MM.1S (cell line): ENCODE results near the gene OR11L1.

Experiments
- DNase-seq: peaks from one replicate; pipeline ENCODE4 v3.0.0-alpha.2; 2015
- H2AFZ ChIP-seq: fragments of 300-600 bp; sonication (generic); 2 replicates; pipeline ENCODE4 v1.6.0; 2016; ENCODE audit warnings: antibody characterized with exemption, low read length
- H3F3A ChIP-seq: fragments of 300-600 bp; sonication (generic); 2 replicates; pipeline ENCODE4 v1.6.1; 2016; ENCODE audit warnings: mild to moderate bottlenecking, antibody characterized with exemption, low read length, moderate library complexity, mixed read lengths; ENCODE audit not compliant: insufficient read depth
- H3K27ac ChIP-seq: fragments of 300-600 bp; sonication (generic); 2 replicates; pipeline ENCODE4 v1.5.1; 2016; ENCODE audit warnings: mild to moderate bottlenecking, low read length
- H3K27me3 ChIP-seq: fragments of 300-600 bp; sonication (generic); replicated peaks from 2 replicates; pipeline ENCODE4 v1.6.0; 2016; ENCODE audit warnings: low read length; ENCODE audit not compliant: insufficient read depth
- H3K36me3 ChIP-seq: fragments of 300-600 bp; sonication (generic); replicated peaks from 2 replicates; pipeline ENCODE4 v1.6.1; 2016; ENCODE audit warnings: mild to moderate bottlenecking, low read length, mixed read lengths; ENCODE audit not compliant: insufficient read depth
- H3K4me1 ChIP-seq: fragments of 300-600 bp; sonication (generic); 2 replicates; pipeline ENCODE4 v1.6.1; 2016; ENCODE audit warnings: low read length, mixed read lengths
- H3K4me2 ChIP-seq: fragments of 300-600 bp; sonication (generic); 2 replicates; pipeline ENCODE4 v1.6.0; 2016; ENCODE audit warnings: low read depth, low read length
- H3K4me3 ChIP-seq: fragments of 300-600 bp; sonication (generic); 2 replicates; pipeline ENCODE4 v1.5.1; 2016; ENCODE audit warnings: low read length, mixed read lengths
- H3K79me2 ChIP-seq: fragments of 300-600 bp; sonication (generic); 2 replicates; pipeline ENCODE4 v1.6.1; 2016; ENCODE audit warnings: mixed run types, low read length, mixed read lengths
- H3K9ac ChIP-seq: fragments of 300-600 bp; sonication (generic); 2 replicates; pipeline ENCODE4 v1.6.1; 2016; ENCODE audit warnings: low read length, mixed read lengths
- H3K9me2 ChIP-seq: fragments of 300-600 bp; sonication (generic); replicated peaks from 2 replicates; pipeline ENCODE4 v1.6.1; 2016; ENCODE audit warnings: mild to moderate bottlenecking, low read length, mixed read lengths; ENCODE audit not compliant: insufficient read depth
- H3K9me3 ChIP-seq: fragments of 300-600 bp; sonication (generic); replicated peaks from 2 replicates; pipeline ENCODE4 v1.6.1; 2016; ENCODE audit warnings: mild to moderate bottlenecking, low read length, mixed read lengths; ENCODE audit not compliant: insufficient read depth
- H4K20me1 ChIP-seq: fragments of 300-600 bp; sonication (generic); 2 replicates; pipeline ENCODE4 v1.6.1; 2016; ENCODE audit warnings: mild to moderate bottlenecking, low read length, moderate library complexity, mixed read lengths; ENCODE audit not compliant: insufficient read depth
- CTCF ChIP-seq: fragments of 300-600 bp; sonication (generic); IDR thresholded peaks from 2 replicates; pipeline ENCODE4 v1.5.1; 2016; ENCODE audit warnings: antibody characterized with exemption, low read length, mixed read lengths
- EZH2 ChIP-seq: fragments of 300-600 bp; sonication (generic); optimal IDR thresholded peaks from 2 replicates; pipeline ENCODE3; 2017; ENCODE audit warnings: low read depth, mild to moderate bottlenecking, antibody characterized with exemption, low read length, mixed read lengths
- EZH2phosphoT487 ChIP-seq: fragments of 300-600 bp; sonication (generic); IDR thresholded peaks from 2 replicates; pipeline ENCODE4 v1.6.1; 2018; ENCODE audit warnings: antibody characterized with exemption, low read length

Gene OR11L1

GRCh38 chr1:247864644-247865043, 22.9 kb upstream of the OR11L1 start:
- Histone ChIP-seq H3K27me3 (no peaks in the 10 kb centered on the region), H3K9me3 (no peaks in the 10 kb centered on the region), H3K4me1 (no peaks in the 10 kb centered on the region), H4K20me1 (no peaks in the 10 kb centered on the region), H3K79me2 (no peaks in the 10 kb centered on the region), H3K36me3 (no peaks in the 10 kb centered on the region), H3F3A (no peaks in the 10 kb centered on the region), H3K4me2 (no peak overlapping the region), H3K9ac (no peak overlapping the region), H3K9me2 (no peaks in the 10 kb centered on the region), H3K27ac (no peak overlapping the region), H3K4me3 (no peak overlapping the region), H2AFZ (no peak overlapping the region)
- no peak for TF ChIP-seq EZH2phosphoT487
- TF ChIP-seq EZH2 = no peak
- no peak for TF ChIP-seq CTCF
- no peak for DNase-seq

GRCh38 chr1:247862756-247863155, 21.1 kb upstream of the OR11L1 start:
- Histone ChIP-seq H2AFZ (no peak overlapping the region), H3K36me3 (no peaks in the 10 kb centered on the region), H3K4me1 (no peaks in the 10 kb centered on the region), H3K27ac (no peak overlapping the region), H3K4me3 (no peak overlapping the region), H3K9me2 (no peaks in the 10 kb centered on the region), H3K9ac (no peak overlapping the region), H4K20me1 (no peaks in the 10 kb centered on the region), H3K4me2 (no peak overlapping the region), H3K9me3 (no peaks in the 10 kb centered on the region), H3K79me2 (no peaks in the 10 kb centered on the region), H3F3A (no peaks in the 10 kb centered on the region), H3K27me3 (no peaks in the 10 kb centered on the region)
- TF ChIP-seq EZH2 = no peak
- no peak for DNase-seq

- Histone ChIP-seq H2AFZ (no peak overlapping the region), H3K9ac (no peak overlapping the region), H3K27me3 (no peaks in the 10 kb centered on the region), H3K9me3 (no peaks in the 10 kb centered on the region), H3K4me2 (no peak overlapping the region), H3K4me3 (no peak overlapping the region), H3K9me2 (no peaks in the 10 kb centered on the region), H4K20me1 (no peaks in the 10 kb centered on the region), H3K4me1 (no peaks in the 10 kb centered on the region), H3F3A (no peaks in the 10 kb centered on the region), H3K36me3 (no peaks in the 10 kb centered on the region), H3K27ac (no peak overlapping the region), H3K79me2 (no peaks in the 10 kb centered on the region)
- DNase-seq = no peak
- no peak for TF ChIP-seq EZH2phosphoT487
- TF ChIP-seq CTCF = no peak
- no peak for TF ChIP-seq EZH2
These were observed 16.4 kb upstream of the OR11L1 start for GRCh38 chr1:247857985-247858619.
